Epidermal melanocyte (primary cell): Measurements from ENCODE around the gene ZNF580.
A peak's percentile ranks its signal among the peaks of the same experiment; 100 is the strongest.

Experiments
- DNase-seq: peaks from one replicate; pipeline ENCODE4 v3.0.0; 2011; ENCODE audit warnings: low spot score; ENCODE audit not compliant: insufficient read length

Gene ZNF580

GRCh38 chr19:55605637-55606470, 34.9 kb upstream of the ZNF580 start, which contains the start of gene ZNF865:
Gene ZNF865 (plus strand): TSS chr19:55605647. CDS start chr19:55613619, 7,972 bp downstream.
- DNase-seq: peak; percentile 92

DNA sequence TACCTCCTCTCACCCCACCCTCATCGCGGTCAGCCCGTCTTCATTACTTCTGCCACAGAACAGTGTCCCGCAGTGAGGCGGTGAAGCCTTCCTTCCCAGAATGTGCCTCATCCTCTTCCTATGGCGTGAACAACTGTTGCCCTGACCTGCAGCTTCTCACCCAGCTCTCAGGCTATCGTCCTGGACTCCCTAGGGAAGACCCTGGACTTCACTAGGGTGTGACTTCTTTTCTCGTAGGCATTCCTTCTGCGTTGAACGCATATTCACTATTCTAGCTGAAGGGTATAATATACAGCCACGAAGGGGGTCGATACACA, 34.4 kb upstream of the ZNF580 start:
- DNase-seq: no peak

- DNase-seq: no peak
Measured at GRCh38 chr19:55606817-55607216, 34.0 kb upstream of the ZNF580 start.

DNA sequence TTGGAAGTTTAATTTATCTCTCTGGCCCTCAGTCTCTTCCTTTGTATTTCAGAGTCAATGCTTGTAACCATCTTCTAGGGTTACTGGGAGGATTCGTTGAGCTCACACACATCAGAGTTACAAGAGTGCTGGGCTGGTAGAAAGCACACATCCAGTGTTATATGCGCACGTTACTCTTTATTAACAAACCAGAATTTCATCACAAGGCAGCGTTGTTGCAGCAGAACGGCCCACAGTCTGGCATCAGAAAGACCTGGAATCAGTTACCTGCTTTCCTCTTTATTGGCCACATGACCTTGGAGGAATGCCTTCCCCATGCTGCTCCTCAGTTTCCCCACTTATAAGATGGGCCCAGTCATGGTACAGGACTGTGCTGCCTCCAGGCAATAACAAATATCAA, 31.5 kb upstream of the ZNF580 start:
- no peak for DNase-seq

- no peak for DNase-seq
Measured at GRCh38 chr19:55611300-55611982, 29.4 kb upstream of the ZNF580 start.

DNA sequence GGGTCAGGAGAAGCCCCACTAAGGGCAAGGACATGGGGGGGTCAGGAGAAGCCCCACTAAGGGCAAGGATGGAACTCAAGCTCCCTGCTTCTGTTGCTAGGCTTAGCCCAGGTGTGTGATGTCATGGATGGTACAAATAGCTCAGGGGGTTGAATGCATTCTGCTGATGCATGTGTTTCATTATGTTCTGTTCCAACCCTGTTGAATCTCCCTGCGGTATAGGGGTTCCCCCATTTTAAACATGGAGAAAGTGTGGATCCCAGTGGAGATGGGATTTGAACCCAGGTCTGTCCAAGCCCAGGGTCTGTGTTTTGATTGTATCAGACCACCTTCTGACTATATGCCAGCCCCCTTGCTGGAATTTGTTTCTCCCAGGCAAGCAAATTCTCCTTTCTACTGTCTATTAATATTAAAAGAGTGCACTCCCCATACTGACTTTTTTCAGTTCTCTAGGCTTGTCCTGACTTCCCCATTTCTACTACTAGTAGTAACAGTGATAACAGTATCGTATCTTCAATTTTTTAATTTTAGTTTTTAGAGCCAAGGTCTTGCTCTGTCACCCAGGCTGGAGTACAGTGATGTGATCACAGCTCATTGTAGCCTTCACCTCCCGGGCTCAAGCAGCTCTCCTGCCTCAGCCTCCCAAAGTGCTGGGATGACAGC, 28.7 kb upstream of the ZNF580 start:
- no peak for DNase-seq

GRCh38 chr19:55613396-55613795, 27.4 kb upstream of the ZNF580 start:
- no peak for DNase-seq

GRCh38 chr19:55613930-55614710, 26.7 kb upstream of the ZNF580 start:
- DNase-seq: no peak

GRCh38 chr19:55614711-55615542, 25.9 kb upstream of the ZNF580 start:
- DNase-seq: no peak

DNA sequence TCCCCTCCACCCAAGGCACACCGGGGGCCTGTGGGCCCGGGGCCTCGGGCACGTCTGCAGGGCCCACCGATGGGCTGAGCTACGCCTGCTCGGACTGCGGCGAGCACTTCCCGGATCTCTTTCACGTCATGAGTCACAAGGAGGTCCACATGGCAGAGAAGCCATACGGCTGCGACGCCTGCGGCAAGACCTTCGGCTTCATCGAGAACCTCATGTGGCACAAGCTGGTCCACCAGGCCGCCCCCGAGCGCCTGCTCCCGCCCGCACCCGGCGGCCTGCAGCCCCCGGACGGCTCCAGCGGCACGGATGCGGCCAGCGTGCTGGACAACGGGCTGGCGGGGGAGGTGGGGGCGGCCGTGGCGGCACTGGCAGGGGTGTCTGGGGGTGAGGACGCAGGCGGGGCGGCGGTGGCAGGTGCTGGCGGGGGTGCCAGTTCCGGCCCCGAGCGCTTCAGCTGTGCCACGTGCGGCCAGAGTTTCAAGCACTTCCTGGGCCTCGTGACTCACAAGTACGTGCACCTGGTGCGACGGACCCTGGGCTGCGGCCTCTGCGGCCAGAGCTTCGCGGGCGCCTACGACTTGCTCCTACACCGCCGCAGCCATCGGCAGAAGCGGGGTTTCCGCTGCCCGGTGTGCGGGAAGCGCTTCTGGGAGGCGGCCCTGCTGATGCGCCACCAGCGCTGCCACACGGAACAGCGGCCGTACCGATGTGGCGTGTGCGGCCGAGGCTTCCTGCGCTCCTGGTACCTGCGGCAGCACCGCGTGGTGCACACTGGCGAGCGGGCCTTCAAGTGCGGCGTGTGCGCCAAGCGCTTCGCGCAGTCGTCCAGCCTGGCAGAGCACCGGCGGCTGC, 25.0 kb upstream of the ZNF580 start:
- no peak for DNase-seq

DNA sequence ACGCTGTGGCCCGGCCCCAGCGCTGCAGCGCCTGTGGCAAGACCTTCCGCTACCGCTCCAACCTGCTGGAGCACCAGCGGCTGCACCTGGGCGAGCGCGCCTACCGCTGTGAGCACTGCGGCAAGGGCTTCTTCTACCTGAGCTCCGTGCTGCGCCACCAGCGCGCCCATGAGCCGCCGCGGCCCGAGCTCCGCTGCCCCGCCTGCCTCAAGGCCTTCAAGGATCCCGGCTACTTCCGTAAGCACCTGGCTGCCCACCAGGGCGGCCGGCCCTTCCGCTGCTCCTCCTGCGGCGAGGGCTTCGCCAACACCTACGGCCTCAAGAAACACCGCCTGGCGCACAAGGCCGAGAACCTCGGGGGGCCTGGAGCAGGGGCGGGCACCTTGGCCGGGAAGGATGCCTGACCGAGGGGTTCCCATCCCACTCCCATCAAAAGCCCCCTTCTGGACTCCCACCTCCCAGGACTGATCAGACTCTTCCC, 24.4 kb upstream of the ZNF580 start:
- no peak for DNase-seq

GRCh38 chr19:55617426-55617825, 23.4 kb upstream of the ZNF580 start:
- no peak for DNase-seq

DNA sequence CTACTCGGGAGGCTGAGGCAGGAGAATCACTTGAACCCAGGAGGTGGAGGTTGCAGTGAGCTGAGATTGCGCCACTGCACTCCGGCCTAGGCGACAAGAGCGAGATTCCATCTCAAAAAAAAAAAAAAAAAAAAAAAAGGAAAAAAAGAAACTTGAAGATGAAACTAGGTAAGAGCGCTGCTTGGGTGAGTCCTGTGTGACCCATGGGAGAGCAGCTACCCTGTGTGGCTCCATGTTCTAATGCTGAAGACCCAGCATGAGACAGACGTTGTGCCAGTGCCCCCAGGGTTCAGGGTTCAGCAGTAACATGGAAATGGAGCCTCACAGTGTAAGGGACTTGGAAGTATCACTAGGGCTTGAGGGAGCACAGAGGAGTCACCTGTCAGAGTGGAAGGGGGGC, 22.4 kb upstream of the ZNF580 start:
- DNase-seq: no peak

GRCh38 chr19:55619286-55619685, 21.5 kb upstream of the ZNF580 start:
- peak; percentile 33 for DNase-seq

DNA sequence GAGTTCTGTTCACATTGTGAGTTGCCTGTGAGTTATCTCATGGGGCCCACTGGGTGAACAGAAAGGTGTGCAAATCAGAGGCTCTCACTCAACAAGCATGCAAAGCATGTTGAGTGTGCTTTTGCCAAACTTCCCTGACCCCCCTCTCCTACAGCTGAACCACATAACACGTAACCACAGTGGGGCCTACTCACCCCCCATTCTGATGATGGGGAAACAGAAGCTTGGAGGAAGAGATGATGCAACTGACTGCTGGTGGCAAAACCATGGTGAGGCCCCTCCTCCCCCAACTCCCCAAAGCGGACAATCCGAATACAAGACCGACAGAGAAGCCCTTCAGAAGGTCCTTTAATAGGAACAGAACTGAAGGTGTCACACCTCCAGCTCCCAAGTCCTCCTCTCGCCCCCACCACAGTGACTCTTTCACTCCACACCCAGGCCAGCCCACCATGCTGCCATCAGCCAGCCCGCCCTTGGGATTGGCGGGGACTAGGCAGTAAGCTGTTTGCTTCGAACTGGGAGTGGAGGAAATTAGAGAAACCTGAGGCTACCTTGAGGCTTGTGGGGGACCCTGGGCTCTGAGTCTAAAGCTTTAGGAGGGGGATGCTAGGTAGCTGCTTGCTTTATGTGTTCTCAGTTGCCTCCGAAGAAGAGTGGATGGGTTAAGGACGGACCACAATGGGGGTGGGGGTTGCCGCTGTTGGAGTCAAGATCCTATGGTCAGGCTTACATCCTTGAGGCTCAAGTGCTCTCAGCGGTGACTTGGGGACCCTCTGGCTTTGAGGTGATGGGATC, 20.2 kb upstream of the ZNF580 start:
- no peak for DNase-seq

DNA sequence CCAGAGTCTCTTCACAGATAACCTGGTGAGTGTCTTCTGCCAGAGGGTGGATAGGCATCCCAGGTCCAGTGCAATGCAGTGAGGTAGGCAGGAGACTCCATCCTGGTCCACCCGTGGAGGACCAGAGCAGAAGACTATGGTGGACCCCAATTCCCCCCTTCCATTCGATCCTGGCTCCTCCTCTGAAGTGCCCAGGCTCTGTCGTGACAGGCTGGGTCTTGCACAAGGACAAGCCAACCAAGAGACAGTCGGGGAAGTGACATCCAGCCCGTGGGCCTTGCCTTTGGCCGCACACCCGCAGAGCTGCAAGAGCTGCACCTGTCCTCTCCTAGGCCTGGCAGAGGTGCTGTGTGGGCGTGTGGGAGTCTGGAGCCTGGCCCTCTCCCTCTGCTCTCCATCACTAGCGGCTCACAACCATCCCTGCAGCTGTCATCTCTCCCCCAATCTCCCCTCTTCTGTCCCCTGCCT, 19.6 kb upstream of the ZNF580 start:
- no peak for DNase-seq

GRCh38 chr19:55621673-55622231, 19.1 kb upstream of the ZNF580 start:
- DNase-seq: no peak

- no peak for DNase-seq
Measured at GRCh38 chr19:55622242-55622969, 18.4 kb upstream of the ZNF580 start.
